NK-92 (cell line): ENCODE measurements around the gene RASSF3.
"Not testable (repeated sequence)": the region's sequence is repeated elsewhere in the genome, so short reads cannot be mapped to it uniquely, and the experiment has no call there.

Source experiments
- DNase-seq: peaks from one replicate; lab custom pipeline; 2025; ENCODE audit not compliant: unreplicated experiment; lab: John Stamatoyannopoulos, UW

Gene RASSF3

GRCh38 chr12:64633011-64633939, 23.0 kb downstream of the RASSF3 start:
- no peak for DNase-seq

DNA sequence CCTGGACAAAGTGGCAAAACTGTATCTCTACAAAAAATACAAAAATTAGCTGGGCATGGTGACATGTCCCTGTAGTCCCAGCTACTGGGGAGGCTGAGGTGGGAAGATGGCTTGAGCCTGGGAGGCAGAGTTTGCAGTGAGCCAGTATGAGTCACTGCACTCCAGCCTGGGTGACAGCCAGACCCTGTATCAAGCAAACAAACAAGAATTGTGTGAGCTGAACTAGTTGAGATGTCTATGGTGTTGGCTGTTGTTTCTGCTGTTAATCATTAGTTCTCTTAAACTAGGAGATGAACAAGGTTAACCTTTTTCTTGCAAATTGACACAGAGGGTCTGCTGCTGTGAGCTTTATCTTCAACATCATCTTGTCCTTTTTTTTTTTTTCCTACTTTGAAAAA, 23.6 kb downstream of the RASSF3 start:
- DNase-seq: no peak

DNA sequence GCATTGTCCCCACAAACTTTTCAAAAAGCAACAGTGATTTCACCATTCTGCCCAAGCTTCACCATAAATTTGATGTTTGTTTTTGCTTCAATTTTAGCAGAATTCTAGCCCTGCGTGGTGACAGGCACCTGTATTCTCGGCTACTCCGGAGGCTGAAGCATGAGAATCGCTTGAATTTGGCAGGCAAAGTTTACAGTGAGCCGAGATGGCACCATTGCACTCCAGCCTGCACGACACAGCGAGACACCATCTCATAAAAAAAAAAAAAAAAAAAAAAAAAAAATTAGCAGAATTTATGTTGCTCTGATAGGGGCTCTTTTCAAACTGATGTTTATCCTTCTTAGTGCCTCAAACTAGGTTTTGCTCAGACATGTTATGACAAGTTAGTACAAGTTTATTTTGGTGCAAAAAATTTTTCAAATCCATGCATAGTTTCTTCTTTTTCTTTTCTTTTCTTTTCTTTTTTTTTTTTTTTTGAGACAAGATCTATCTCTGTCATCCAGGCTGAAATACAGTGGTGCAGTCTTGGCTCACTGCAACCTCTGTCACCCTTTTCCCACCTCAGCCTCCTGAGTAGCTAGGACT, 24.3 kb downstream of the RASSF3 start:
- no peak for DNase-seq

DNA sequence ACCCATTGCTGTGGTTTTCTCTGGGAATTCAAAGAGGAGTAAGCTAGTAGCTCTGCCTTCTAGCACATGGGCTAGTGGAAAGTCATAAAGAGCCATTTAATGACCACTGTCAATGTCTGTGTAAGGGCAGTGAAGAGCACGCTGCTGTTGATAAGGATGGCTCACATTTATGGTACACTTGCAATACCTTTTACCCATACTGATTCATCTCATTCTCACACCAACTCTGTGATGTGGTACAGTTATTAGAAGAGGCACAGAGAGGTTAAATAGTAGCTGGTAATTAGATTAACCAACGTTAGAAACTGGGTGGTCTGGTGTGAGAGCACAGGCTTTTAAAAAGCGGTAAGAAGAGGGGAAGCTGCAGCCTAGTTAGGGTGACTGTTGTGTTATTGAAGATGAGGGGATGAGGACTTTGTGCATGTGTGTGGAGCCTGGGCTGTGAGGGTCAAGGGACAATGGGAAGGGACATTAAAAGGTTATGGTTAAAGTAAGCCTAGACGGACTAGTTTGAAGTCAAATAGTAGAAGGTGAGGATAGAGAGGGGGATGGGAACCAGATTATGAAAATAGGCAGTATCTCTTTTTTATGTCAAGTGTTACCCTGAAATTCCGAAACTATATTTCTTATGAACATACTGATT, 25.2 kb downstream of the RASSF3 start:
- no peak for DNase-seq

DNA sequence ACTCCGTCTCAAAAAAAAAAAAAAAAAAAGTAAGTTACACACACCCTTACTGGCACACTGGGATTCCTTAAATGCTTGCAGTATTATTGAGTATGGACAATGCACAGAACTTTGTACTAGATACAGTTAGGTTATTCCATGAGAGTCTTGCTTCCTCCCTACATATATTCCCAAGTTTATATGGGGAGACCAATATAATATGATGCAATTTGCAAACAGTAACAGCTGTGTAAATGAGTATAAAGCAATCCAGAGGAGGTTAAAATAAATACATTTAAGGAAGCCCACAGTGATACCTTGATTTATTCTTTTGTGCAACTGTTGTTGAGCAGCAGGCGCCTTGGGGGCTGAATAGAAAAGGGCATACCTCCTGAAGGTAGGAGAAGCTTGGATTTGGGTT, 26.6 kb downstream of the RASSF3 start:
- DNase-seq: no peak

- no peak for DNase-seq
Observed at GRCh38 chr12:64639466-64639865, 29.2 kb downstream of the RASSF3 start.

DNA sequence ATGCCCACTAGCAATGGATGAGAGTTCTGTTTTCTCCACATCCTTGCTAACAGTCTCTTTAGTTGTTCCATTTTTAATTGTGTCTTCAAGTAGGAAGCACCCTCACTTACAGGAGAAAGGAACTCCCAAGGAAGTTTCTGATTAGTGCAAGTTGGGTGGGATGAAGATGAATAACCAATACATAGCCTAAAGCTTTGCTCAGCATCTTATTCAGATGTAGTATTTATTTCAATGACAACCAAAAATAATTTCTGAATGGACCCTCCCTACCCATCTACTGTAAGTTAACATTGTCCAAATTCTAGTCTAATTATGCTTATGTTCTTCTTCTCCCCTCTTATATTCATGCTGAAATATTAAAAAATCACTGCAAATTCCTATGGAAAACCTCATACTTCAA, 36.0 kb downstream of the RASSF3 start:
- DNase-seq: no peak

GRCh38 chr12:64649487-64649886, 39.2 kb downstream of the RASSF3 start:
- no peak for DNase-seq

DNA sequence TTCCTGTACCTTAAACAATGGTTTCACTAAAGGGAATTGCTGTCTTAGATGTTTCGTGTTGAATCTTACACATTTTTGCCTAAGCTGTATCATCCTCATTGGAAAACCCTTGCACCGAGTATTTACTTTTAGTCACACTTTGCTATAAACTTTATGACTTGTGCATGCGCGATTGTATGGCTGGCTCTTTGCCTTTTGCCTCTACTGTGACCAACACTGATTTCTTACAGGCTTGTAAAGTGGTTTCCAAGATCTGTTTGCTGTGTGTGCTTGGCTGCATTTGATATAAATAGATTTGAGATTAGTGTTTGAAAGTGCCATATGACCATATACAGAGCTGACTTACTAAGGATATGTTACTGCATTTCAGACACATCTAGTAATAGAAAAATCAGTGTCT, 40.5 kb downstream of the RASSF3 start:
- DNase-seq: no peak

DNA sequence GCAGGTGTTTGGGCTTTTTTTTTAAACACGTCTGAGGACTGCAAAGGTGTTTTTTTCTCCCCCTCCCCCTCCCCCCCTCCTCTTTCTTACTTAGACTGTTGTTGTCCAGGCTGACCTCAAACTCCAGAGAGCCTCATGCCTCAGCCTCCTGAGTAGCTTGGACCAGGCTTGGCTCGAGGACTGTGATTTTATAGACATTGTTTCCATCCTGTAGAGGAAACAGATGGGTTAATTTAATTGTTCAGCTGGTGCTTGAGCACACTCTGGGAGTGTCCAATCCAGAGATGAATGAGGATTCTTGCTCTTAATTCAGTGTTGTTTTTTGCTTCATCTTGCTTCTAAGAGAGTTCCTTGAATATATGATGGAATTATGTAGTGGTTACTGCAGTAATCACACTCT, 42.1 kb downstream of the RASSF3 start:
- DNase-seq: no peak

- no peak for DNase-seq
Observed at GRCh38 chr12:64653123-64653522, 42.8 kb downstream of the RASSF3 start.

DNA sequence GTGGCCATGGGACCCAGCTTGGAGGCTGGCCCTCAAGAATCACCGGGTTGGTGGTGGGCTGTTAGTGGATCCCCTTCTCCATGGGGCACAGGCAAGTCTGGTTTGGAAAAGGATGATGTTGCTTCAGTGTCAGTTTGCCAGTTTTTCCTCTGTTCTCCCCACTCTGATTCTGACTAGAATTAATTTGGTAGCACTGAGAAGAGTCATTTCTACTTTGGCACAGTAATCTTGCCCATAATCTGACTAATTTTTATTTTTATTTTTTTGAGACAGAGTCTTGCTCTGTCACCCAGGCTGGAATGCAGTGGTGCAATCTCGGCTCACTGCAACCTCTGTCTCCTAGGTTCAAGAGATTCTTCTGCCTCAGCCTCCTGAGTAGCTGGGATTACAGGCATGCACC, 43.6 kb downstream of the RASSF3 start:
- not testable (repeated sequence) for DNase-seq

GRCh38 chr12:64655141-64655540, 44.8 kb downstream of the RASSF3 start:
- DNase-seq: no peak

- DNase-seq: no peak
Observed at GRCh38 chr12:64656429-64656828, 46.1 kb downstream of the RASSF3 start.

DNA sequence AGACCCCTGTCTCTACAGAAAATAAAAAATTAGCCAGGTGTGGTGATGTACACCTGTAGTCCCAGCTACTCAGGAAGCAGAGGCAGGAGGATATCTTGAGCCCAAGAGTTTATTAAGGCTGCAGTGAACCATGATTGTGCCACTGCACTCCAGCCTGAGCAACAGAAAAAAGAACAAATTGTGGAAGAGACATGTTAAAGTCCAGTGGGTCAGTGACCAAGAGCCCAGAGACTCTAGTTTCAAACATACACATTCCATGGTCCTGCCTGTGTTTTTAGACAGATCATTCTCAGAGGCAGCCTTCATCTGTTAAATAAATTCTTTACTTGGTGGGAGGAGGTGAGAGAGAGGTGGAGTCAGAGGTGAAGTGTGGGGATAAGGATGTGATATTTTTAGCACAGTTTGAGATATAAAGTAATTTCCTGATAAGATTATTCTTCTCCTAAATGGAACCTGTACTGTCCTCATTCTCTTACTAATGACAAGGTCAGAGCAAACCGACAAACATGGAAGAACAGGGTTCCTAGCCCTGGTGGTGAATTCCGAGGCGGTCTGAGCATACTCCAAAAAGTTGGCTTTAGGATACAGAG, 48.7 kb downstream of the RASSF3 start:
- no peak for DNase-seq

DNA sequence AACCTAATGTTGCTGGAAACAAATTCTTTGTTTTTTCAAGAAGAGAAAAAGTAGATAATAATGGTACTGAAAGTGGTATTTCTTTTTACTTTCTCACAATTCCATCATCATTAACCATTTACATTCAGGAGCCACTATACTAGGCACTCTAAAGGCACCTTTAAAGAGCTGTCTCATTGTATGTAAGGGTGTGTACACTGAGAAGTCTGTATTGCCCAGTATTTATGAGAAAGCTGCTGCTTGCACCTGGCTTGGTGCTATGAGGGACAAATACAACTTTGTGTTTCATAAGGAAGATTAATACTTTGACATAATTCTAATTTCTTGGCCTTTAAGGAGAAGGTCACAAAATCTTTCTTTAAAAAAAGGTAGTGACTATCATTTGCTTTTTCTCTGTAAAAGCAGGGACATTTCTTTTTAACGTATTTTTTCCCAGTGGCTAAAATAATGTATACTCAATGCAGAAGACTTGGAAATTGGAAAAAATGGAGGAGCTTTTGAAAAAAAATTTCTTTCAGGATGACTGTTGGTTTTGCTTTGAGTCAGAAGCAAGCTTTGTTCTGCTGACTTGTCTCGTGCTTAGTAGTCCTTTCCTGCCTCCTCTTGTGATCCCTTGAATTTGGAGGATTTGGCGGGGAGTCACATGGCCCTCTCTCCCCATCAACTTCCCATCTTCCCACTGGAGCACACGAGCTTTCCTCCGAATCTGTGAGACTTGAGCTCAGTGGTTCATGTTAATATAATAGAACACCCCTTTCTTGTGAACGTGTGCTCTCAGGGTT, 50.1 kb downstream of the RASSF3 start:
- DNase-seq: no peak

DNA sequence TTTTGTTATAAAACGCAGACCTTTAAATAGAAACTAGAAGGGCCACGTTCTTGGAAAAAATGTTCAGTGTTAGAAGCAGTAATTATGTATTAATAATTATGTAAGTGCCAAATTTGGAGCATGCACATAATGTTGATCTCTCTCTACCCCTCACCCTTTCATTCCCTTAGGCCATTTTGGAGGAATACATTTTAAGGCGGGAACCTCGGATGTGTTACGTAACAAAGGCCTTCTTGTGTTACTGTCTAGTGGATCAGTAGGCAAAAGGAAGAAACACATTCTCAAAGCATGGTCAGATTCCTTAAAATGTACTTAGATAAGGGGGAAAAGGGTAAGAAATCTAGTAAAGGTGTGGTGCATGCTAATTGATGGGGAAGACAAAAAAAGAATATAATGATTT, 52.7 kb downstream of the RASSF3 start:
- DNase-seq: no peak

DNA sequence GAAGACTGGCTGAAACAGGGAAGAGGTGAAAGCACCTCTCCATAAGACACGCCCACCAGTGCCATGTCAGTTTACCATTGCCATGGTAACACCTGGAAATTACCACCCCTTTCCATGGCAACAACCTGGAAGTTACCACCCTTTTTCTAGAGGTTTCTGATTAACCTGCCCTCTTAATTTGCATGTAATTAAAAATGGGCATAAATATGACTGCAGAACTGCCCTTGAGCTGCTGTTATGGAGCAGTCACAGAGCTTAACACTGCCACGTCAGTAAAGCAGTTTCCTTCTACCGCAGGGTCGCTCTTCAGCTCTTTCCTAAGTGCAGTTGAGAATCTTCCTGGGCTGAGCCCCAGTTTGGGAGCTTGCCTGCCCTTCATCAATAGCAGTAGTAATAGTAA, 55.2 kb downstream of the RASSF3 start:
- DNase-seq: no peak

GRCh38 chr12:64666054-64666914, 56.0 kb downstream of the RASSF3 start:
- DNase-seq: no peak

GRCh38 chr12:64667793-64668192, 57.5 kb downstream of the RASSF3 start:
- no peak for DNase-seq
